ENCODE results near the gene ARHGEF25. TPM values are rescaled to one million over a fixed set of nuclear protein-coding genes. Genes with fewer than 3 reads are reported as not detected.
"Not testable (repeated sequence)": the region's sequence is repeated elsewhere in the genome, so short reads cannot be mapped to it uniquely, and the experiment has no call there.

Gene ARHGEF25
- total RNA-seq, 1 experiment from 2014 or later = 43.3 TPM

- no peak for DNase-seq (ENCODE audit: low read depth)
- in situ Hi-C loops (cut with HindIII; ENCODE audit: low pct_unique_long_range_greater_than_20kb, low sequenced_read_pairs) = no loop called here
Measured at GRCh38 chr12:57616383-57617101, 5.3 kb downstream of the ARHGEF25 start.

GRCh38 chr12:57617942-57618341, 6.7 kb downstream of the ARHGEF25 start:
- in situ Hi-C loops (cut with HindIII; ENCODE audit: low pct_unique_long_range_greater_than_20kb, low sequenced_read_pairs) = no loop called here
- DNase-seq (ENCODE audit: low read depth) = no peak

- in situ Hi-C loops (cut with HindIII; ENCODE audit: low pct_unique_long_range_greater_than_20kb, low sequenced_read_pairs); DNase-seq (ENCODE audit: low read depth): not testable (repeated sequence)
Measured at GRCh38 chr12:57618431-57618830, 7.2 kb downstream of the ARHGEF25 start.

- in situ Hi-C loops (cut with HindIII; ENCODE audit: low pct_unique_long_range_greater_than_20kb, low sequenced_read_pairs) = no loop called here
- DNase-seq (ENCODE audit: low read depth) = no peak
Measured at GRCh38 chr12:57618966-57619433, 7.8 kb downstream of the ARHGEF25 start.

GRCh38 chr12:57619434-57620244, 8.4 kb downstream of the ARHGEF25 start:
- no peak for DNase-seq (ENCODE audit: low read depth)
- in situ Hi-C loops (cut with HindIII; ENCODE audit: low pct_unique_long_range_greater_than_20kb, low sequenced_read_pairs) = no loop called here

DNA sequence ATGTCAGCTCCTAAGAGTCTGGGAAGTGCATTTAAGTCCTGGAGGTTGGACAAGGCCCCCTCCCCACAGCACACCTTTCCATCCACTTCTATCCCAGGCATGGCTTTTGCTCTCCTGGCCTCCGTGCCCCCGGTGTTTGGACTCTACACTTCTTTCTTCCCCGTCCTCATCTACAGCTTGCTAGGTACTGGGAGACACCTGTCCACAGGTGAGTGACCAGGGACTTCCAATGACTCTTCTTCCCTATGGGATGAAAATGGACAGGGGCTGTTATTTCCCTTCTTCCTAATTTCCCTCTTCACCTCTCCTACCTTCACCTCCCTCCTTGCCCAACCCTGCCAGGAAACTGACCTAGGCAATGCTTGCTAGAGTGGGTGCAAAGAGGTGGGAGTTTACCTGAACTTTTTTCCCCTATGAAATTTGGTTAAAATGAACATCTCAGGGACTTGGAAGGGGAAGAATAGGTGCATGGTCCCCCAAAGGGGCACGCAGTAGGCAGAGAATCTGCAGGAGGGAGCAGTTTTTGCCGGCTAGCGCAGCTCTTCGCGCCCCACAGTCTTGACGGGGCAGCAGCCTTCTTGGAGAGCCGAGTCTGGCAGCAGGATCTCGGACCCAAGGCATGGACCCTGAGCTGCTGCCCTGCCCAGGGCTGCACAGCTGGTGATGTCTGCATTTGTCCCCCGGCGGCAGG, 9.2 kb downstream of the ARHGEF25 start:
- in situ Hi-C loops (cut with HindIII; ENCODE audit: low pct_unique_long_range_greater_than_20kb, low sequenced_read_pairs) = no loop called here
- DNase-seq (ENCODE audit: low read depth) = no peak

DNA sequence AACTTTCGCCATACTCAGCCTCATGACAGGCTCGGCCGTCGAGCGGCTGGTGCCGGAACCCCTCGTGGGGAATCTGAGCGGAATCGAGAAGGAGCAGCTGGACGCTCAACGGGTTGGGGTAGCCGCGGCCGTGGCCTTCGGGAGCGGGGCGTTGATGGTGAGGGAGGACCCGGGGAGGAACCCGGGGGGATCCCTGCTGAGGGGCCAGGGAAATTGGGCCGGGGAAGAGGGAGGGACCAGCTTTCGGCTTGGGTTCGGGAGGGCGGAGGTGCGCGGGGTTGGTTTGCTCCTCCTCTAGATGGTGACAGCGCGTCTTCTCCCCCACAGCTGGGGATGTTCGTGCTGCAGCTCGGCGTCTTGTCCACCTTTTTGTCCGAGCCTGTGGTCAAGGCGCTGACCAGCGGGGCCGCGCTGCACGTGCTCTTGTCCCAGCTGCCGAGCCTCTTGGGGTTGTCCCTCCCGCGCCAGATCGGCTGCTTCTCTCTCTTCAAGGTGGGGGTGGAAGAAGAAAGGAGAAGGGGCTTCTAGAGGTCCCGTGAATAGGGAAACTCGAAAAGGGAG, 9.8 kb downstream of the ARHGEF25 start:
- no peak for DNase-seq (ENCODE audit: low read depth)
- in situ Hi-C loops (cut with HindIII; ENCODE audit: low pct_unique_long_range_greater_than_20kb, low sequenced_read_pairs) = no loop called here

DNA sequence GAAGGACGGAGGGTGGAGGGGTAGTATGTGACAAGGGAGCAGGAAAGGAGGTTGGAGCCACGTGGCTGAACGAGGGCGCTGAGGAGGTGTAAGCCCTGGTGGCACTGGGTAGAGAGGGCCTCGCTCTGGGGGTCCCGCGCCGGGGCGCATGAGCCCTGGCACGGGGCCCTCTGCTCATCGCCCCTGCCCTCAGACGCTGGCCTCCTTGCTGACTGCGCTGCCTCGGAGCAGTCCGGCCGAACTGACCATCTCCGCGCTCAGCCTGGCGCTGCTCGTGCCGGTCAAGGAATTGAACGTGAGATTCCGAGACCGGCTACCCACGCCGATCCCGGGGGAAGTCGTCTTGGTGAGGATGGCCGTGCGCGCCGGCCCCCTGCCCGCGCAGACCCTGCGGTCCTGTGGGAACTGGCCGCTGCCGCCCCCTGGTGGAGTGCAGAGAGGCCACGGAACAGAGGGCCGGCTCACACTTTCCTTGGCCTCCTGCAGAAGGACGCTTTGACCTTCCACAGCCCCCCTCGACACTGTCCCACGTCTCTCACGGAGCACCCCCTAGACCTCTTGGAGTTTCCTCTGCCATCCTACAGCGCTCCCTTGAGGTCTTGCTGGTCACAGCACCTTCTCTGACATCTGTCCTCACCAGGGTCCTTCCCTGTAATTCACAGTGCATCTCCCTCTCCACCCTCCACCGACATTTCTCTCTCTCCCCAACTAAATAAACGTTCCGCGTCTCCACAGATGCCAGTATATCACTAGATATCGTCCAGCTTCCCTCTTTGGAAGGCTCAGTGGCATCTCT, 10.5 kb downstream of the ARHGEF25 start:
- DNase-seq (ENCODE audit: low read depth) = peak; percentile 41
- in situ Hi-C loops (cut with HindIII; ENCODE audit: low pct_unique_long_range_greater_than_20kb, low sequenced_read_pairs) = no loop called here

DNA sequence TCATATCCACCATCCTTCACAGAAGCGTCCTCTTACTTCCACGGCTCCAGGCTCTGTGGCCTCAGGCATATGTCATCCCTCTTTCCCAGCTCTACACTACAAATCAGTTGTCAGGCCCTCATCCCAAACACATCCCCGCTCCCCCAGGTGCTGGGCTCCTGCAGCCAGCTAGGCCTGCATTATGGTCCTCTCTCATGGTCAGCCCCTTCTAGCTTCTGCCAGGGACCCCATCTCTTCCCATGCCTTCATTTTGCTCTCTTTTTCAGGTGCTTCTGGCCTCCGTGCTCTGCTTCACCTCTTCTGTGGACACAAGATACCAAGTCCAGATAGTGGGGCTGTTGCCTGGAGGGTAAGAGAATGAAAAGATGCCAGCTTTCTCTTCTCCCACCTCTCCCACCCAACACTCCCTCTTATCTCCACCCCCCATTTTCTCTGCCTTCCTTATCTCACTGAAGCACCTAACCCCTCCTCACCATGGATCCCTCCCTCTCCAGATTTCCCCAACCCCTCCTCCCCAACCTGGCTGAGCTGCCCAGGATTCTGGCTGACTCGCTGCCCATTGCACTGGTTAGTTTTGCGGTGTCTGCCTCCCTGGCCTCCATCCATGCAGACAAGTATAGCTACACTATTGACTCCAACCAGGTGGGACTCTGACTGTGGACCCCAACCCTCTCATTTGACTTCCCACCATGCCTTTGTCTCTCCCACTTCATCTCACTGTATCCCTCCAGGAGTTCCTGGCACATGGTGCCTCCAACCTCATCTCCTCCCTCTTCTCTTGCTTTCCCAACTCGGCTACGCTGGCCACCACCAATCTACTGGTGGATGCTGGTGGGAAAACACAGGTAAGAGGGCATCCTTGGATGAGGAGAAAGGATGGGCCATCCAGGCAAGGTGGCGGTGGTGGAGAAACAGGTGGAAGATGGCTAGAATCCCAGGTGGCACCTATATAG, 11.3 kb downstream of the ARHGEF25 start:
- no peak for DNase-seq (ENCODE audit: low read depth)
- in situ Hi-C loops (cut with HindIII; ENCODE audit: low pct_unique_long_range_greater_than_20kb, low sequenced_read_pairs) = no loop called here

- in situ Hi-C loops (cut with HindIII; ENCODE audit: low pct_unique_long_range_greater_than_20kb, low sequenced_read_pairs) = no loop called here
- DNase-seq (ENCODE audit: low read depth) = no peak
Measured at GRCh38 chr12:57623385-57623784, 12.2 kb downstream of the ARHGEF25 start.

- DNase-seq (ENCODE audit: low read depth) = no peak
- in situ Hi-C loops (cut with HindIII; ENCODE audit: low pct_unique_long_range_greater_than_20kb, low sequenced_read_pairs) = no loop called here
Measured at GRCh38 chr12:57623811-57624390, 12.7 kb downstream of the ARHGEF25 start.

GRCh38 chr12:57624441-57625220, 13.4 kb downstream of the ARHGEF25 start:
- no peak for DNase-seq (ENCODE audit: low read depth)
- in situ Hi-C loops (cut with HindIII; ENCODE audit: low pct_unique_long_range_greater_than_20kb, low sequenced_read_pairs) = no loop called here

- in situ Hi-C loops (cut with HindIII; ENCODE audit: low pct_unique_long_range_greater_than_20kb, low sequenced_read_pairs) = no loop called here
- DNase-seq (ENCODE audit: low read depth) = no peak
Measured at GRCh38 chr12:57625261-57626032, 14.2 kb downstream of the ARHGEF25 start.

DNA sequence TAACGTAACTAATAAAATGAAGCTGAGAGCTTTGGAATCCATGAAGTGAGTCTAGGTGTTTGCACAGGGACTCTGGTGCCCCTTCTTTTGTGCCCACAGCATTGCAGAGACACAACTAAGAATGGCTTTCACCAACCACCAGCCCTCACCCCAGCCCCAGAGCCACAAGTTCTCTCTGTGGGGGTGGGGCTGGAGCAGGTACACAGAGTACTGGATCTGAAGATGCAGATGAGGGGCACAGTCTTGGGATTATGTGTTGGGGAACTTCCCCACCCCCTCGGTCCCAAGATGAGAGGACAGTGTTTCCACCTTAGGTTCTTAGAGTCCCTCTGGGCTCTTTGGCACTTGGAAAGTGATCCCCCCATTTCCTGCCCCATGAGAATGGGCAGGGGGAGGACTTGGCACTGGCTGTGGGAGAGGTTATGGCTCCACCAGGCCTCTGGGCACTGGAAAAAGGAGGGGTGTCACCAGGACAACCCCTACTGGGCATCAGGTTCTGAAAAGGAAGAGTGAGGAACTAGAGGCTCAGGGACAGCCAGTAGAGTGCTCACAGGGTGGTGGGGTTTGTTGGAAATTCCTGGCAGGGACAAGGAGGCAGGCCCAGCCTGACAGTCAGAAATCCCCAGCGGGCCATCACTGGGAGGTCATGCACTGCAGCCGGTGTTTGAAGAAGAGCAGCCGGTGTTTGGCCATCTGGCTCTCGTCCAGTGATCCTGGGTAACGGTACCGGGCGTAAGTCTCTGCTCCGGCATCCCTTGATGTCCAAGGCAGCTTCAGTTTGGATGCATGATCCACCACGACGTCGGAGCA, 15.1 kb downstream of the ARHGEF25 start:
- no peak for DNase-seq (ENCODE audit: low read depth)
- in situ Hi-C loops (cut with HindIII; ENCODE audit: low pct_unique_long_range_greater_than_20kb, low sequenced_read_pairs) = no loop called here
